GM23338 (cell line): Measurements from ENCODE around the gene LMO7. TPM values are rescaled to one million over a fixed set of nuclear protein-coding genes. Genes with fewer than 3 reads are reported as not detected.

Experiments
- ATAC-seq: fragments of 200-7000 bp; cut with Tn5 transposase; 3 replicates; pipeline ENCODE4 v1.9.1; 2020
- DNase-seq: peaks from one replicate; pipeline ENCODE4 v3.0.0-alpha.2; 2015; ENCODE audit warnings: low spot score
- H2AFZ ChIP-seq: fragments of 200-600 bp; sonication (generic); 2 replicates; pipeline ENCODE4 v1.8.0; 2016; ENCODE audit warnings: antibody characterized with exemption, mild to moderate bottlenecking, moderate library complexity
- H3F3A ChIP-seq: fragments of 200-600 bp; sonication (generic); replicated peaks from 2 replicates; pipeline ENCODE4 v1.8.0; 2017; ENCODE audit warnings: antibody characterized with exemption, mixed run types, low read depth
- H3K27ac ChIP-seq: fragments of 200-600 bp; sonication (generic); 2 replicates; pipeline ENCODE4 v1.6.1; 2016; ENCODE audit warnings: low read depth
- H3K27me3 ChIP-seq: fragments of 200-600 bp; sonication (generic); 2 replicates; pipeline ENCODE4 v1.8.0; 2016; ENCODE audit warnings: mild to moderate bottlenecking, mixed run types, moderate library complexity; ENCODE audit not compliant: insufficient read depth
- H3K36me3 ChIP-seq: fragments of 200-600 bp; sonication (generic); 2 replicates; pipeline ENCODE4 v1.8.0; 2016; ENCODE audit warnings: mild to moderate bottlenecking; ENCODE audit not compliant: insufficient read depth
- H3K4me1 ChIP-seq: fragments of 200-600 bp; sonication (generic); 2 replicates; pipeline ENCODE4 v1.8.0; 2016; ENCODE audit warnings: mild to moderate bottlenecking, moderate library complexity; ENCODE audit not compliant: insufficient read depth
- H3K4me2 ChIP-seq: fragments of 200-600 bp; sonication (generic); 2 replicates; pipeline ENCODE4 v1.7.1; 2017; ENCODE audit warnings: mixed run types
- H3K4me3 ChIP-seq: fragments of 200-600 bp; sonication (generic); 2 replicates; pipeline ENCODE4 v1.6.1; 2016; ENCODE audit warnings: mixed run types
- H3K79me2 ChIP-seq: fragments of 200-600 bp; sonication (generic); replicated peaks from 2 replicates; pipeline ENCODE4 v1.8.0; 2017; ENCODE audit warnings: mild to moderate bottlenecking; ENCODE audit not compliant: insufficient read depth
- H3K9me2 ChIP-seq: fragments of 200-600 bp; sonication (generic); 2 replicates; pipeline ENCODE4 v1.8.0; 2017; ENCODE audit not compliant: insufficient read depth
- H4K20me1 ChIP-seq: fragments of 200-600 bp; sonication (generic); replicated peaks from 2 replicates; pipeline ENCODE4 v1.8.0; 2017; ENCODE audit warnings: mild to moderate bottlenecking; ENCODE audit not compliant: insufficient read depth
- H3K27ac Mint-ChIP-seq: 2 replicates; pipeline ENCODE4 v1.8.0; 2020; ENCODE audit warnings: inconsistent platforms, mild to moderate bottlenecking, moderate library complexity, mixed read lengths
- H3K27me3 Mint-ChIP-seq: 3 replicates; pipeline ENCODE4 v1.8.0; 2022; ENCODE audit warnings: low read depth, mild to moderate bottlenecking, moderate library complexity, mixed read lengths, inconsistent platforms; ENCODE audit not compliant: insufficient read depth, poor library complexity
- H3K36me3 Mint-ChIP-seq: 3 replicates; pipeline ENCODE4 v1.8.0; 2021; ENCODE audit warnings: low read depth, mild to moderate bottlenecking, inconsistent platforms, moderate library complexity, mixed read lengths
- H3K4me1 Mint-ChIP-seq: 3 replicates; pipeline ENCODE4 v1.8.0; 2020; ENCODE audit warnings: mild to moderate bottlenecking, inconsistent platforms, mixed read lengths
- H3K4me3 Mint-ChIP-seq: 3 replicates; pipeline ENCODE4 v1.8.0; 2021; ENCODE audit warnings: moderate library complexity, mild to moderate bottlenecking, inconsistent platforms, mixed read lengths
- H3K9me3 Mint-ChIP-seq: 3 replicates; pipeline ENCODE4 v1.8.0; 2020; ENCODE audit warnings: moderate library complexity, mild to moderate bottlenecking, inconsistent platforms, mixed read lengths
- CREB1 ChIP-seq: fragments of 250-450 bp; sonication (Bioruptor Pico); IDR thresholded peaks from 2 replicates; pipeline ENCODE4 v1.5.0; 2020; ENCODE audit warnings: low read depth, mild to moderate bottlenecking, moderate library complexity
- CTCF ChIP-seq, 2 experiments: fragments of 200-600 bp in 1 of 2; sonication (generic) in 1 of 2; conservative IDR thresholded peaks; 2 replicates each; pipeline versions ENCODE4 v1.5.1 to v1.6.1; 2016 to 2017; ENCODE audit warnings: antibody characterized with exemption in 2 of 2, low read depth in 2 of 2, mild to moderate bottlenecking in 2 of 2, moderate library complexity in 1 of 2
- ETS1 ChIP-seq: IDR thresholded peaks from 2 replicates; pipeline ENCODE4 v1.6.1; 2016; ENCODE audit warnings: antibody characterized with exemption
- EZH2phosphoT487 ChIP-seq: fragments of 200-600 bp; sonication (generic); IDR thresholded peaks from one replicate; pipeline ENCODE4 v1.8.1; 2018; ENCODE audit warnings: antibody characterized with exemption; ENCODE audit not compliant: unreplicated experiment
- JUNB ChIP-seq: IDR thresholded peaks from one replicate; pipeline ENCODE4 v1.6.1; 2016; ENCODE audit warnings: antibody characterized with exemption; ENCODE audit not compliant: unreplicated experiment
- NANOG ChIP-seq: IDR thresholded peaks from 2 replicates; pipeline ENCODE4 v1.6.1; 2016; ENCODE audit warnings: antibody characterized with exemption, borderline replicate concordance
- REST ChIP-seq: IDR thresholded peaks from one replicate; pipeline ENCODE4 v1.6.1; 2018; ENCODE audit warnings: antibody characterized with exemption; ENCODE audit not compliant: unreplicated experiment
- STAT1 ChIP-seq: IDR thresholded peaks from one replicate; pipeline ENCODE4 v1.6.1; 2016; ENCODE audit warnings: antibody characterized with exemption; ENCODE audit not compliant: unreplicated experiment
- polyA plus RNA-seq: library from polyadenylated mRNA; unstranded; fragments of >200 nt; fragmentation: Nextera tagmentation; extraction: Ambion mirVana; gene quantifications from 2 replicates; pipeline ENCODE4 v1.2.1, GENCODE V29; 2016
- total RNA-seq: library from RNA; depleted of rRNA; stranded (reverse); fragments of >200 nt; shearing (Covaris generic); gene quantifications from 2 replicates; pipeline ENCODE4 v1.2.3, GENCODE V29; 2014

The LMO7 gene
- total and polyA plus RNA-seq, 2 experiments from 2014 or later: 22.3 to 26.9 TPM

- no peak overlapping the region for H3K4me3 ChIP-seq
- H3K36me3 Mint-ChIP-seq: no peaks in the 10 kb centered on the region
- H3K9me2 ChIP-seq: no peaks in the 10 kb centered on the region
- H3K27ac ChIP-seq: no peak overlapping the region
- no peak overlapping the region for H2AFZ ChIP-seq
- no peaks in the 10 kb centered on the region for H3K27me3 ChIP-seq
- no peak for ATAC-seq
- H3F3A ChIP-seq: no peaks in the 10 kb centered on the region
- TF ChIP-seq JUNB: no peak
- TF ChIP-seq ETS1: no peak
- no peak overlapping the region for H3K4me3 Mint-ChIP-seq
- peaks cover 4% of the 10 kb centered on the region; the same call in 1 of the 3 replicates for H3K4me1 Mint-ChIP-seq
- H3K4me1 ChIP-seq: no peaks in the 10 kb centered on the region
- DNase-seq: no peak
- H3K27me3 Mint-ChIP-seq: no peaks in the 10 kb centered on the region
- H3K79me2 ChIP-seq: no peaks in the 10 kb centered on the region
- no peak overlapping the region for H3K27ac Mint-ChIP-seq
- H3K9me3 Mint-ChIP-seq: no peaks in the 10 kb centered on the region
- no peaks in the 10 kb centered on the region for H4K20me1 ChIP-seq
- no peak overlapping the region for H3K4me2 ChIP-seq
- no peaks in the 10 kb centered on the region for H3K36me3 ChIP-seq
Measured at GRCh38 chr13:75771226-75771625, 135.1 kb downstream of the LMO7 start.

GRCh38 chr13:75771818-75772217, 135.7 kb downstream of the LMO7 start:
- H3K36me3 ChIP-seq: no peaks in the 10 kb centered on the region
- no peak overlapping the region for H3K4me2 ChIP-seq
- no peak overlapping the region for H3K27ac ChIP-seq
- H3K4me1 Mint-ChIP-seq: peaks cover under 1% of the 10 kb centered on the region; the same call in 1 of the 3 replicates
- no peak overlapping the region for H3K4me3 ChIP-seq
- H3K27me3 ChIP-seq: no peaks in the 10 kb centered on the region
- no peak for ATAC-seq
- H4K20me1 ChIP-seq: no peaks in the 10 kb centered on the region
- H3K27me3 Mint-ChIP-seq: no peaks in the 10 kb centered on the region
- H3F3A ChIP-seq: no peaks in the 10 kb centered on the region
- no peak overlapping the region for H3K4me3 Mint-ChIP-seq
- H3K9me3 Mint-ChIP-seq: no peaks in the 10 kb centered on the region
- H3K4me1 ChIP-seq: no peaks in the 10 kb centered on the region
- H3K79me2 ChIP-seq: no peaks in the 10 kb centered on the region
- H3K9me2 ChIP-seq: no peaks in the 10 kb centered on the region
- H2AFZ ChIP-seq: no peak overlapping the region
- no peaks in the 10 kb centered on the region for H3K36me3 Mint-ChIP-seq
- no peak for DNase-seq
- no peak overlapping the region for H3K27ac Mint-ChIP-seq
- TF ChIP-seq REST: no peak
- TF ChIP-seq CTCF (conservative IDR thresholded peaks at IDR 0.05; ENCODE audit: low read depth in 2 of 2): no peak
- no peak for TF ChIP-seq NANOG
- no peak for TF ChIP-seq CREB1 (CRISPR knock-in tag)
- no peak for TF ChIP-seq ETS1
- no peak for TF ChIP-seq STAT1
- no peak for TF ChIP-seq EZH2phosphoT487
- no peak for TF ChIP-seq JUNB
